Keratinocyte (primary cell): ENCODE measurements around the gene POLH. TPM values are rescaled to one million over a fixed set of nuclear protein-coding genes. Genes with fewer than 3 reads are reported as not detected.

Experiments used
- DNase-seq: peaks from one replicate; pipeline ENCODE4 v3.0.0-alpha.2; 2011; ENCODE audit warnings: low read depth, missing footprints, low spot score
- FAIRE-seq: peaks from 2 replicates; lab custom pipeline; 2011; peaks lifted over from hg19 to GRCh38; lab: Jason Lieb, UNC
- H2AFZ ChIP-seq: 2 replicates; pipeline ENCODE4 v1.6.0; 2012; ENCODE audit warnings: low read length, control low read depth, inconsistent platforms; ENCODE audit not compliant: control insufficient read depth
- H3K27ac ChIP-seq: 2 replicates; pipeline ENCODE4 v1.5.1; 2011; ENCODE audit warnings: low read length; ENCODE audit not compliant: control insufficient read depth, insufficient read depth
- H3K27me3 ChIP-seq: 3 replicates; pipeline ENCODE4 v1.6.0; 2011; ENCODE audit warnings: low read length; ENCODE audit not compliant: control insufficient read depth, insufficient read depth; ENCODE audit errors: extremely low read depth
- H3K36me3 ChIP-seq, 2 experiments: 2 replicates in 1 of 2; 3 replicates in 1 of 2; pipeline ENCODE4 v1.5.1; 2011; ENCODE audit warnings: low read length in 2 of 2, mild to moderate bottlenecking in 1 of 2; ENCODE audit not compliant: control insufficient read depth in 2 of 2, insufficient read depth in 2 of 2; ENCODE audit errors: extremely low read depth in 1 of 2
- H3K4me1 ChIP-seq: 3 replicates; pipeline ENCODE4 v1.5.1; 2011; ENCODE audit warnings: low read length; ENCODE audit not compliant: control insufficient read depth, insufficient read depth; ENCODE audit errors: extremely low read depth
- H3K4me2 ChIP-seq: 3 replicates; pipeline ENCODE4 v1.6.0; 2011; ENCODE audit warnings: low read depth, low read length; ENCODE audit not compliant: control insufficient read depth, insufficient read depth; ENCODE audit errors: extremely low read depth
- H3K4me3 ChIP-seq, 3 experiments: fragments of 200-600 bp in 1 of 3; sonication (generic) in 1 of 3; 2 replicates in 2 of 3; 3 replicates in 1 of 3; pipeline ENCODE4 v1.5.1; 2011 to 2016; ENCODE audit warnings: low read length in 3 of 3, mild to moderate bottlenecking in 3 of 3, control low read depth in 2 of 3, inconsistent platforms in 1 of 3, low read depth in 1 of 3, mixed read lengths in 1 of 3, mixed run types in 1 of 3, moderate library complexity in 1 of 3; ENCODE audit not compliant: control insufficient read depth in 2 of 3, insufficient read depth in 2 of 3; ENCODE audit errors: extremely low read depth in 1 of 3
- H3K79me2 ChIP-seq: 2 replicates; pipeline ENCODE4 v1.6.0; 2012; ENCODE audit warnings: low read length; ENCODE audit not compliant: control insufficient read depth, insufficient read depth
- H3K9ac ChIP-seq: 3 replicates; pipeline ENCODE4 v1.6.0; 2011; ENCODE audit warnings: low read length; ENCODE audit not compliant: control insufficient read depth, insufficient read depth; ENCODE audit errors: extremely low read depth
- H3K9me1 ChIP-seq: 3 replicates; pipeline ENCODE4 v1.6.0; 2011; ENCODE audit warnings: low read length; ENCODE audit not compliant: control insufficient read depth, insufficient read depth; ENCODE audit errors: extremely low read depth
- H3K9me3 ChIP-seq: 2 replicates; pipeline ENCODE4 v1.5.1; 2012; ENCODE audit warnings: low read depth, low read length; ENCODE audit not compliant: control insufficient read depth
- H4K20me1 ChIP-seq: 3 replicates; pipeline ENCODE4 v1.6.0; 2011; ENCODE audit warnings: low read length; ENCODE audit not compliant: control insufficient read depth, insufficient read depth; ENCODE audit errors: extremely low read depth
- EZH2 ChIP-seq: IDR thresholded peaks from one replicate; pipeline ENCODE4 v1.6.1; 2012; ENCODE audit warnings: inconsistent platforms, mild to moderate bottlenecking, low read length, moderate library complexity
- dilution Hi-C: fragments of 300-500 bp; cut with MboI; formaldehyde crosslinking; loops from one replicate; pipeline ENCODE4 v1.7.0; 2020; ENCODE audit warnings: low sequenced_read_pairs; ENCODE audit not compliant: extremely low pct_ligation_motif_present
- polyA plus RNA-seq, 5 experiments: library from polyadenylated mRNA; depleted of rRNA in 3 of 5; stranded (reverse) in 3 of 5; stranded (forward) in 1 of 5; unstranded in 1 of 5; fragments of >200 nt; gene quantifications; 1 replicate in 1 of 5; 2 replicates in 3 of 5; 3 replicates in 1 of 5; pipeline versions ENCODE4 v1.2.1 to v1.2.3, GENCODE V29; 2011 to 2012; ENCODE audit warnings: missing spikeins in 2 of 5, low read depth in 1 of 5, low replicate concordance in 1 of 5
- TF ChIP-seq, protein P1 (sequence below), 3 experiments: IDR thresholded peaks in 1 of 3; conservative IDR thresholded peaks in 1 of 3; optimal IDR thresholded peaks in 1 of 3; 2 replicates in 2 of 3; 3 replicates in 1 of 3; pipeline versions ENCODE3 to v1.5.1; 2011; ENCODE audit warnings: low read length in 3 of 3, mild to moderate bottlenecking in 3 of 3, moderate library complexity in 2 of 3, control low read depth in 1 of 3, inconsistent platforms in 1 of 3; ENCODE audit not compliant: insufficient read depth in 2 of 3; ENCODE audit errors: extremely low read depth in 1 of 3

POLH gene
- polyA plus RNA-seq, 1 donor (not counting 4 experiments of a cell fraction or from before 2014, with no cell fraction given) = 29.9 TPM

DNA sequence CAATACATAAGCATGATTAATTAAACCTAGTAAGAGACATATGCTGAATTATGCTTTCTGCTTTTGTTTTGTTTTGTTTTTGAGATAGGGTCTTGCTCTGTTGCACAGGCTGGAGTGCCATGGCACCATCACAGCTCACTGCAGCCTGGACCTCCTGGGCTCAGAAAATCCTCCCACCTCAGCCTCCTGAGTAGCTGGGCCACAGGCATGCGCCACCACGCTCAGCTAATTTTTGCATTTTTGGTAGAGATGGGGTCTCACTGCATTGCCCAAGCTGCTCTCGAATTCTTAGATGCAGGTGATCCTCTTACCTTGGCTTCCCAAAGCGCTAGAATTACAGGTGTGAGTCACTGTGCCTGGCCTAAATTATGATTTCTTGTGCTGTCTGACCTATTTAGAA lies 4.0 kb upstream of the POLH start:
- no peaks in the 10 kb centered on the region for H4K20me1 ChIP-seq
- DNase-seq = no peak
- no peak overlapping the region for H2AFZ ChIP-seq
- dilution Hi-C loops = no loop called here
- peaks cover 6% of the 10 kb centered on the region for H3K4me1 ChIP-seq
- H3K27me3 ChIP-seq = no peaks in the 10 kb centered on the region
- H3K4me3 ChIP-seq = no peak overlapping the region
- peaks cover 42% of the 10 kb centered on the region for H3K79me2 ChIP-seq
- no peak overlapping the region for H3K27ac ChIP-seq
- no peak for FAIRE-seq
- no peaks in the 10 kb centered on the region for H3K9me1 ChIP-seq
- H3K36me3 ChIP-seq = peaks cover 25 to 32% of the 10 kb centered on the region in 2 experiments
- H3K9me3 ChIP-seq = no peaks in the 10 kb centered on the region
- no peak overlapping the region for H3K9ac ChIP-seq
- H3K4me2 ChIP-seq = no peak overlapping the region
- TF ChIP-seq EZH2 = no peak
- TF ChIP-seq, protein P1, sequence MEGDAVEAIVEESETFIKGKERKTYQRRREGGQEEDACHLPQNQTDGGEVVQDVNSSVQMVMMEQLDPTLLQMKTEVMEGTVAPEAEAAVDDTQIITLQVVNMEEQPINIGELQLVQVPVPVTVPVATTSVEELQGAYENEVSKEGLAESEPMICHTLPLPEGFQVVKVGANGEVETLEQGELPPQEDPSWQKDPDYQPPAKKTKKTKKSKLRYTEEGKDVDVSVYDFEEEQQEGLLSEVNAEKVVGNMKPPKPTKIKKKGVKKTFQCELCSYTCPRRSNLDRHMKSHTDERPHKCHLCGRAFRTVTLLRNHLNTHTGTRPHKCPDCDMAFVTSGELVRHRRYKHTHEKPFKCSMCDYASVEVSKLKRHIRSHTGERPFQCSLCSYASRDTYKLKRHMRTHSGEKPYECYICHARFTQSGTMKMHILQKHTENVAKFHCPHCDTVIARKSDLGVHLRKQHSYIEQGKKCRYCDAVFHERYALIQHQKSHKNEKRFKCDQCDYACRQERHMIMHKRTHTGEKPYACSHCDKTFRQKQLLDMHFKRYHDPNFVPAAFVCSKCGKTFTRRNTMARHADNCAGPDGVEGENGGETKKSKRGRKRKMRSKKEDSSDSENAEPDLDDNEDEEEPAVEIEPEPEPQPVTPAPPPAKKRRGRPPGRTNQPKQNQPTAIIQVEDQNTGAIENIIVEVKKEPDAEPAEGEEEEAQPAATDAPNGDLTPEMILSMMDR (optimal IDR thresholded peaks at IDR 0.05 in 1 of 3, IDR thresholded peaks at IDR 0.05 in 1 of 3, conservative IDR thresholded peaks at IDR 0.05 in 1 of 3; ENCODE audit: extremely low read depth in 1 of 3, insufficient read depth in 2 of 3, low read length in 3 of 3) = no peak

DNA sequence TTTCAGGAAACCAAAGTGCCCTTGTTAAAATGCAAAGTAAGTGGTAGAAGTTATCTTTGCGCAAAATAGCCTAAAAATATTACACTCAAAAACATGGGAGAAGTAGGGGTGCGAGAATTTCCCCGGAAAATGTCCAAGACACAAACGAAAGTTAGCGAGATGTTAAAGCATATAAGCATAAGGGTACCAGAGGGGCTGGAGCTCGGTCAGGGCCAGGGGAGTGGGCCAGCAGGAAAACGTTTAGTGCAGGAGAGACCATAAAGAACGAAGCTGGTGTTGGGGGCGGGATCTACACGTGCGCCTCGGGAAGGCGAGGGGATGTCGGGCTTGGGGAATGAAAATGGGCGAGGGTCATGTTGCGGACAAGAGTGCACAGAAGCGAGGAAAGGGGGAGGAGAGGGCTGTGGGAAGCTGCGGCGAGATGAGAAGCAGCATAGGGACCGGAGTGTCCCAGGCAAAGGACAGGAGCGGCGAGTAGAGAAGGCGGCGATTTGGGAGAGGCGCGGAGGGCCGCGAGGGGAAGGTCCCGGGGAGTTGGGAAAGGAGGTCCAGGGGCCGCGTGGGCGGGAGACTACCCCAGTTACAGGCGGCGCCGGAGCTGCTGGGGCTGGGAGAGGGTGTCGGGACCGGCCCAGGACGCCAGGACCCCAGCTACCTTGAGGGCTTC lies 747 bp upstream of the POLH start:
- H3K9me3 ChIP-seq = no peaks in the 10 kb centered on the region
- DNase-seq = no peak
- peak overlapping the region; percentile 87 for H3K9ac ChIP-seq
- H3K27me3 ChIP-seq = no peaks in the 10 kb centered on the region
- peak overlapping the region; percentile 81 for H3K27ac ChIP-seq
- H3K4me2 ChIP-seq = peak overlapping the region; percentile 99
- TF ChIP-seq, protein P1 (optimal IDR thresholded peaks at IDR 0.05 in 1 of 3, IDR thresholded peaks at IDR 0.05 in 1 of 3, conservative IDR thresholded peaks at IDR 0.05 in 1 of 3; ENCODE audit: extremely low read depth in 1 of 3, insufficient read depth in 2 of 3, low read length in 3 of 3) = no peak
- no peak for TF ChIP-seq EZH2
- no peaks in the 10 kb centered on the region for H4K20me1 ChIP-seq
- H2AFZ ChIP-seq = peak overlapping the region; percentile 99
- H3K36me3 ChIP-seq = peaks cover 16 to 27% of the 10 kb centered on the region in 2 experiments
- peaks cover 15% of the 10 kb centered on the region for H3K4me1 ChIP-seq
- no peak for FAIRE-seq
- peaks cover 69% of the 10 kb centered on the region for H3K79me2 ChIP-seq
- peak overlapping the region; percentile 91 to 100 (median 99) for H3K4me3 ChIP-seq
- no peaks in the 10 kb centered on the region for H3K9me1 ChIP-seq
- dilution Hi-C loops = no loop called here
